Parathyroid adenoma (tissue), 2 donors: ENCODE data around the gene RPL38.

Experiments
- H2AFZ ChIP-seq: fragments of 300-600 bp; sonication (generic); one replicate; pipeline ENCODE4 v1.7.0; 2017; ENCODE audit warnings: antibody characterized with exemption, mild to moderate bottlenecking
- H3K27ac ChIP-seq: fragments of 300-600 bp; sonication (generic); one replicate; pipeline ENCODE4 v1.7.0; 2017
- H3K27me3 ChIP-seq: fragments of 300-600 bp; sonication (generic); one replicate; pipeline ENCODE4 v1.7.0; 2017; ENCODE audit warnings: low read length; ENCODE audit not compliant: control insufficient read depth, insufficient read depth
- H3K36me3 ChIP-seq: fragments of 300-600 bp; sonication (generic); one replicate; pipeline ENCODE4 v1.7.0; 2017; ENCODE audit warnings: low read length; ENCODE audit not compliant: control insufficient read depth, insufficient read depth
- H3K4me1 ChIP-seq: fragments of 300-600 bp; sonication (generic); one replicate; pipeline ENCODE4 v1.7.0; 2017; ENCODE audit warnings: control low read depth
- H3K4me2 ChIP-seq: fragments of 300-600 bp; sonication (generic); one replicate; pipeline ENCODE4 v1.7.0; 2017; ENCODE audit warnings: low read length
- H3K4me3 ChIP-seq: fragments of 300-600 bp; sonication (generic); one replicate; pipeline ENCODE4 v1.7.0; 2017; ENCODE audit warnings: low read depth, low read length
- H3K79me2 ChIP-seq: fragments of 300-600 bp; sonication (generic); one replicate; pipeline ENCODE4 v1.7.0; 2017; ENCODE audit warnings: control low read depth
- H3K9ac ChIP-seq: fragments of 300-600 bp; sonication (generic); one replicate; pipeline ENCODE4 v1.7.0; 2017; ENCODE audit warnings: mild to moderate bottlenecking
- H3K9me3 ChIP-seq: fragments of 300-600 bp; sonication (generic); one replicate; pipeline ENCODE4 v1.7.0; 2017; ENCODE audit warnings: low read length; ENCODE audit not compliant: control insufficient read depth
- TF ChIP-seq, protein P1 (sequence below): fragments of 300-600 bp; sonication (generic); IDR thresholded peaks from one replicate; pipeline ENCODE4 v1.7.0; 2017; ENCODE audit warnings: antibody characterized with exemption, mild to moderate bottlenecking
- donor health status: primary hyperparathyroidism.

Gene RPL38

DNA sequence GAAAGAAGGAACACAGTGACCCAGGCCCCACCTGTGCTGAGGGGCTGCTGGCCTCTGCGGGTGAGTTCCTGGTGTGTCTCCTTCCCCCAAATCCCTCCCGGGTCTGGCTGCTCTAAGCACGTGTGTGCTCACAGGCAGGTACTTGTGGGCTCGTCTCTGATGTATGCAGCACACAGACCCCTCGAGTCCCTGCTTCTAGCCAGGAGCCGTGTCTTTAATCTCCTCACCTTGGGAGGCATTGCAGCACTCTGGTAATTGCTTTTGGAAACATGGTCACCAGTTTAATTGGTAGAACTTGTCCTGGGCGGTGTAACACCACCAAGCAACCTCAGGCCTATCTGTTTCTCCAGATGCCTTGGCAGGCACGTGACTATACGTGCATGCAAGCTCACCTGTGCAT is 8.8 kb upstream of the RPL38 start:
- TF ChIP-seq, protein P1, sequence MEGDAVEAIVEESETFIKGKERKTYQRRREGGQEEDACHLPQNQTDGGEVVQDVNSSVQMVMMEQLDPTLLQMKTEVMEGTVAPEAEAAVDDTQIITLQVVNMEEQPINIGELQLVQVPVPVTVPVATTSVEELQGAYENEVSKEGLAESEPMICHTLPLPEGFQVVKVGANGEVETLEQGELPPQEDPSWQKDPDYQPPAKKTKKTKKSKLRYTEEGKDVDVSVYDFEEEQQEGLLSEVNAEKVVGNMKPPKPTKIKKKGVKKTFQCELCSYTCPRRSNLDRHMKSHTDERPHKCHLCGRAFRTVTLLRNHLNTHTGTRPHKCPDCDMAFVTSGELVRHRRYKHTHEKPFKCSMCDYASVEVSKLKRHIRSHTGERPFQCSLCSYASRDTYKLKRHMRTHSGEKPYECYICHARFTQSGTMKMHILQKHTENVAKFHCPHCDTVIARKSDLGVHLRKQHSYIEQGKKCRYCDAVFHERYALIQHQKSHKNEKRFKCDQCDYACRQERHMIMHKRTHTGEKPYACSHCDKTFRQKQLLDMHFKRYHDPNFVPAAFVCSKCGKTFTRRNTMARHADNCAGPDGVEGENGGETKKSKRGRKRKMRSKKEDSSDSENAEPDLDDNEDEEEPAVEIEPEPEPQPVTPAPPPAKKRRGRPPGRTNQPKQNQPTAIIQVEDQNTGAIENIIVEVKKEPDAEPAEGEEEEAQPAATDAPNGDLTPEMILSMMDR, result no peak
- Histone ChIP-seq H2AFZ (no peak overlapping the region), H3K4me2 (no peak overlapping the region), H3K27ac (no peak overlapping the region), H3K27me3 (peaks cover 4% of the 10 kb centered on the region), H3K4me1 (peaks cover 3% of the 10 kb centered on the region), H3K4me3 (no peak overlapping the region), H3K36me3 (no peaks in the 10 kb centered on the region), H3K9ac (no peak overlapping the region), H3K79me2 (no peaks in the 10 kb centered on the region), H3K9me3 (no peaks in the 10 kb centered on the region)

DNA sequence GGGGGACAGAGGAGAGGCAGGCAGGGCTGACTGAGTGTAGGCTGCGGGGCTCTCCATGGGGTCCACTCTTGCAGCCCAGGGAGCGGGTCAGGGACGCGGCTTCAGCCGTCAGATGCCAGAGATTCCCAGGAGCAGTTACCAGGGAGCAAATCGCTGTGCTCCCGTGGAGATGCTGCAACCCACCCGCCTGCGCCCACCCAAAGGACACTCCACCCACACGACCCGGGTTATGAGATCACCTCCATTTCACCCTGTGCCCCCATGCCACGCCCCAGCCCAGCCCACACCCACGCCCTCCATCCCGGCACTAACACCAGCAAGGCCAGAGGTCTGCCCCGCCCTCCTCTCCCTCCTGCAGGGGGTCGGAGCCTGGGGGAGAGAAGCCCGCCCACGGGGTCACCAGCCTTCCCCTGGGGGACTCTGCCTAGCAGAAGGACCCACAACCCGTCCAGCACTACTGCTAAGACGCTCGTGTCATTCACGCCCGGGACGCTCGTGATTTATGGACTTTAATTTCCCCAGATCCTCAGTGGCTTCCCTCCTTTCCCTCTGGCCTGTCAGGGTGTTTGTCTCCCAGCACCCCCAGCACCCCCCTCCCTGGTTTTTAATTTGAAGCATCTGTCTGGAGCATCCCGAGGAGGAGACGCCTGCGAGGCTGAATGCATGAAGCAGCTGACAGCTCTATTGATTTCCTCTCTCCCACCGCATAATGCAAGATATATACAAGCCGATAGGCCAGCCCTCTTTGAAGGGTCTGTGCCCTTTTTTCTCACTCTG is 6.7 kb upstream of the RPL38 start:
- no peak overlapping the region for H3K4me2 ChIP-seq
- H2AFZ ChIP-seq, result no peak overlapping the region
- H3K4me3 ChIP-seq, result no peak overlapping the region
- H3K27me3 ChIP-seq, result peaks cover 4% of the 10 kb centered on the region
- H3K9me3 ChIP-seq, result no peaks in the 10 kb centered on the region
- H3K36me3 ChIP-seq, result no peaks in the 10 kb centered on the region
- H3K4me1 ChIP-seq, result peaks cover 3% of the 10 kb centered on the region
- H3K9ac ChIP-seq, result no peak overlapping the region
- H3K79me2 ChIP-seq, result no peaks in the 10 kb centered on the region
- H3K27ac ChIP-seq, result no peak overlapping the region
- TF ChIP-seq, protein P1, result no peak

DNA sequence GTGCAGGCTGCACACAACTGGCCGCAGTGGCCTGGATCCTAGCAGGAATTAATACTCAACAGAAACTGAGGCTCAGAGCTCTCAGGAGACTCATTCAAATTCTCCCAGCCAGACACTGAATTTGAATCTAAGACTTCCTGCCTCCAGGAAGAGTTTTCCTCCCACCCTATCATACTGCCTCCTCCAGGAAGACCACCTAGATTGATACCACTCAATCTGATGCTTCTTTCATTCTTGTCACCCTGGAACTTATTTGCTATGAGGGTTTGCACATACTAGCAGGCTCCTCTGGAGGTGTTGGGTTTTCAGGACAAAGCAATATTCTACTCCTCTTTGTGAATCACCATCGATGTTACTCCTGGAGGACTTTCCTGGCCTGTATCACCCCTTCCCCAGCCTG is 5.7 kb upstream of the RPL38 start:
- H3K4me3 ChIP-seq, result no peak overlapping the region
- H3K9ac ChIP-seq, result no peak overlapping the region
- H3K79me2 ChIP-seq, result no peaks in the 10 kb centered on the region
- H3K4me2 ChIP-seq, result no peak overlapping the region
- H3K9me3 ChIP-seq, result no peaks in the 10 kb centered on the region
- H3K36me3 ChIP-seq, result no peaks in the 10 kb centered on the region
- peaks cover 4% of the 10 kb centered on the region for H3K27me3 ChIP-seq
- TF ChIP-seq, protein P1, result no peak
- no peak overlapping the region for H2AFZ ChIP-seq
- no peak overlapping the region for H3K27ac ChIP-seq
- H3K4me1 ChIP-seq, result peaks cover 3% of the 10 kb centered on the region

DNA sequence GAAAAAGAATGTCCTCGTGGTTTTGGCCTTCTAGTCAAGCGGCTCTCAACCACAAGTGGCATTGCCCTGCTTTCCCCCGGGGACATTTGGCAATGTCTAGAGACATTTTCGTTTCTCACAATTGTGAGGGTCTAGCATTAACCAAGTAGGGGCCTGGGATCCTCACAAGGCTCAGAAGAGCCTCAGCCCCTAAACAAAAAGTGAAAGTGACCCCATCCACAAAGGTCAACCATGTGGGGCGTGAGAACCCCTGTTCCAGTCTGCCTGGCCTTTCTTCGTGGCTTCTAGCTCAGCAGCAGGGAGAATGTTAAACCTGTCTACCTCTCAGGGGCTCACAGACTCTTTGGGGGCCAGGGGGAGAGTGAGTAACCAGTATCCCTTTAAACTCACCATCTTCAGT is 4.8 kb upstream of the RPL38 start:
- H2AFZ ChIP-seq, result no peak overlapping the region
- TF ChIP-seq, protein P1, result no peak

More for the DNA sequence above, 4.8 kb upstream of the RPL38 start:
- H3K4me3 ChIP-seq, result no peak overlapping the region
- no peak overlapping the region for H3K9ac ChIP-seq
- no peaks in the 10 kb centered on the region for H3K9me3 ChIP-seq
- no peaks in the 10 kb centered on the region for H3K36me3 ChIP-seq
- H3K27me3 ChIP-seq, result peaks cover 4% of the 10 kb centered on the region
- H3K79me2 ChIP-seq, result no peaks in the 10 kb centered on the region
- H3K4me1 ChIP-seq, result peaks cover 5% of the 10 kb centered on the region
- H3K27ac ChIP-seq, result no peak overlapping the region
- no peak overlapping the region for H3K4me2 ChIP-seq
